SU-DHL-6 (cell line): Measurements from ENCODE around the gene KIF11.

Experiments
- H2AFZ ChIP-seq: fragments of 200-600 bp; sonication (generic); 2 replicates; pipeline ENCODE4 v1.6.1; 2014; ENCODE audit warnings: low read depth, mild to moderate bottlenecking, moderate library complexity, mixed read lengths, antibody characterized with exemption, low read length; ENCODE audit not compliant: severe bottlenecking
- H3F3A ChIP-seq: fragments of 200-600 bp; shearing (Covaris generic); 2 replicates; pipeline ENCODE4 v1.6.0; 2016; ENCODE audit warnings: antibody characterized with exemption, mild to moderate bottlenecking; ENCODE audit not compliant: insufficient read depth
- H3K27ac ChIP-seq: fragments of 200-600 bp; sonication (generic); 2 replicates; pipeline ENCODE4 v1.5.1; 2016; ENCODE audit warnings: low read depth, mild to moderate bottlenecking, low read length, moderate library complexity, mixed read lengths
- H3K27me3 ChIP-seq: fragments of 200-600 bp; sonication (generic), shearing (Covaris generic); 2 replicates; pipeline ENCODE4 v1.6.0; 2014; ENCODE audit warnings: mild to moderate bottlenecking, low read length
- H3K36me3 ChIP-seq: fragments of 200-600 bp; sonication (generic); 2 replicates; pipeline ENCODE4 v1.6.1; 2014; ENCODE audit warnings: mild to moderate bottlenecking, low read length, mixed read lengths
- H3K4me2 ChIP-seq: fragments of 300-600, 200-600 bp; shearing (Covaris generic), sonication (generic); 2 replicates; pipeline ENCODE4 v1.6.0; 2014; ENCODE audit warnings: low read length, low read depth, mild to moderate bottlenecking; ENCODE audit not compliant: poor library complexity, severe bottlenecking
- H3K4me3 ChIP-seq: fragments of 200-600 bp; sonication (generic); 2 replicates; pipeline ENCODE4 v1.5.1; 2014; ENCODE audit warnings: antibody characterized with exemption, low read length, mild to moderate bottlenecking, mixed read lengths; ENCODE audit not compliant: insufficient read depth, poor library complexity, severe bottlenecking
- H3K79me2 ChIP-seq: fragments of 200-600 bp; sonication (generic); 2 replicates; pipeline ENCODE4 v1.6.1; 2014; ENCODE audit warnings: mild to moderate bottlenecking, low read length, moderate library complexity; ENCODE audit not compliant: insufficient read depth
- H3K9ac ChIP-seq: fragments of 200-600 bp; sonication (generic); 2 replicates; pipeline ENCODE4 v1.7.0; 2014; ENCODE audit warnings: mild to moderate bottlenecking, low read length
- H3K9me2 ChIP-seq: fragments of 200-600 bp; sonication (generic); replicated peaks from 2 replicates; pipeline ENCODE4 v1.6.1; 2014; ENCODE audit warnings: low read length; ENCODE audit not compliant: insufficient read depth
- H3K9me3 ChIP-seq: fragments of 200-600 bp; sonication (generic); 2 replicates; pipeline ENCODE4 v1.6.1; 2014; ENCODE audit warnings: low read length, mixed read lengths; ENCODE audit not compliant: insufficient read depth
- H4K20me1 ChIP-seq: fragments of 200-600 bp; sonication (generic); 2 replicates; pipeline ENCODE4 v1.6.1; 2014; ENCODE audit warnings: low read depth, mild to moderate bottlenecking, antibody characterized with exemption, low read length, moderate library complexity, mixed read lengths
- EZH2phosphoT487 ChIP-seq: fragments of 200-600 bp; sonication (generic), shearing (Covaris generic); conservative IDR thresholded peaks from 2 replicates; pipeline ENCODE4 v1.6.1; 2018; ENCODE audit warnings: mild to moderate bottlenecking, antibody characterized with exemption, low read length, moderate library complexity, mixed read lengths
- TF ChIP-seq, protein P1 (sequence below): fragments of 200-600 bp; sonication (generic); IDR thresholded peaks from one replicate; pipeline ENCODE4 v1.5.1; 2017; ENCODE audit warnings: antibody characterized with exemption, mild to moderate bottlenecking, low read length, moderate library complexity; ENCODE audit not compliant: insufficient read depth, poor library complexity, severe bottlenecking

Gene KIF11

DNA sequence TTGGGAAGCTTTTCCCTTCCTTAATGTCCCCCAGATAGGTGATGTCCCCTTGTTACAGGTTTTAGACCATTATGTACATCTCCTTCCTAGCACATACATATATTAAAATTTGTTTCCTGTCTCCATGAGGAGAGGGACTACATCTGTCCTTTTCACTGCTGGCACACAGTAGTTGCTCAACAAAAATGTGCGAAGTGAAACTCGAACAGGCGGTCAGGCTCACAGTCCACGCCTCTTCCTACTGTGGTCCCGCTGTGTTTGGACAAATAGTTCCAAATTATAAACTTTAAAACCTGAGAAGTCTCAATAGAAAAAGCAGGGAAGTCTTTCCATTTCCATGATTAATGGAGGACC is 95.6 kb downstream of the KIF11 start:
- H4K20me1 ChIP-seq: no peaks in the 10 kb centered on the region
- peaks cover 9% of the 10 kb centered on the region for H3K36me3 ChIP-seq
- no peak overlapping the region for H2AFZ ChIP-seq
- peak overlapping the region; percentile 40; the same call in 1 of the 2 replicates for H3K9ac ChIP-seq
- H3K9me3 ChIP-seq: no peaks in the 10 kb centered on the region
- no peaks in the 10 kb centered on the region for H3K27me3 ChIP-seq
- H3K9me2 ChIP-seq: no peaks in the 10 kb centered on the region
- no peaks in the 10 kb centered on the region for H3K79me2 ChIP-seq
- H3K27ac ChIP-seq: no peak overlapping the region
- no peak overlapping the region for H3K4me3 ChIP-seq
- peak overlapping the region; percentile 72 for H3K4me2 ChIP-seq
- TF ChIP-seq, protein P1, sequence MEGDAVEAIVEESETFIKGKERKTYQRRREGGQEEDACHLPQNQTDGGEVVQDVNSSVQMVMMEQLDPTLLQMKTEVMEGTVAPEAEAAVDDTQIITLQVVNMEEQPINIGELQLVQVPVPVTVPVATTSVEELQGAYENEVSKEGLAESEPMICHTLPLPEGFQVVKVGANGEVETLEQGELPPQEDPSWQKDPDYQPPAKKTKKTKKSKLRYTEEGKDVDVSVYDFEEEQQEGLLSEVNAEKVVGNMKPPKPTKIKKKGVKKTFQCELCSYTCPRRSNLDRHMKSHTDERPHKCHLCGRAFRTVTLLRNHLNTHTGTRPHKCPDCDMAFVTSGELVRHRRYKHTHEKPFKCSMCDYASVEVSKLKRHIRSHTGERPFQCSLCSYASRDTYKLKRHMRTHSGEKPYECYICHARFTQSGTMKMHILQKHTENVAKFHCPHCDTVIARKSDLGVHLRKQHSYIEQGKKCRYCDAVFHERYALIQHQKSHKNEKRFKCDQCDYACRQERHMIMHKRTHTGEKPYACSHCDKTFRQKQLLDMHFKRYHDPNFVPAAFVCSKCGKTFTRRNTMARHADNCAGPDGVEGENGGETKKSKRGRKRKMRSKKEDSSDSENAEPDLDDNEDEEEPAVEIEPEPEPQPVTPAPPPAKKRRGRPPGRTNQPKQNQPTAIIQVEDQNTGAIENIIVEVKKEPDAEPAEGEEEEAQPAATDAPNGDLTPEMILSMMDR: no peak
- no peak for TF ChIP-seq EZH2phosphoT487
- H3F3A ChIP-seq: peaks cover 28% of the 10 kb centered on the region

DNA sequence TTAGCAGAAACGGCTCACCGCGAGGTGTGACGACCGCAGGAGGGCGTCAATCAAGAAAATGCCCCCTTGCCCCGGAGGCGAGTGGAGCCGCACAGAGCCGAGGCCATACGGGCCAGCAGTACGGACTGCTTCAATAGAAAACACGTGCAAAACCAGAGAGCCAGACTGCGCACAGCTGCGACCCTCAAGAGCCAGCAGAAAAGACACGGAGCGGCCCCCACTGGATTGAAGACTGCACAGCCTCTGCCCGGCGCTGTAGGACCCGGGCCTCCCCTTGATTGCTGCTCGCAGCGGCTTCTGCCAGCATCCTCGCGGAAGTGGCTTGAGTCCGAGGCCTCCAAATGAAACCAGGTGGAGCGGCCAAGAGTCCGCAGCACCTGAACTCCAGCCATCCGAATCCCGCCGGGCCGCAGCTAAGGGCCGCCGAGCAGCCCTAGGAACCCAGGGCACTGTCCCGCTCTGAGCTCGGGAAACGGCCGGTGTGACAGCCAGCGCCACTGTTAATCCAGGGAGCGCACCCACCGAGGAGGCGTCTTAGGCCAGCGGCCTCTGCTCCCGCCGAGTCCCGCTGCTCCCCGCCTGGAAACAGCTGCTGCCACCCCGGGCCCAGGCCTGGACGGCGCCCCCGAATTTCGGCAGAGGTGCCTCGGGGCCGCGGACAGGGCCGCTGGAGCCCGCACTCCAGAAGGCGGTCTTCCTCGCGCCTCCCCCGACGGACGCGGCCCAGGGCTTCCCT is 96.2 kb downstream of the KIF11 start:
- no peaks in the 10 kb centered on the region for H3K9me2 ChIP-seq
- no peaks in the 10 kb centered on the region for H3K79me2 ChIP-seq
- H3K4me2 ChIP-seq: peak overlapping the region; percentile 72
- TF ChIP-seq, protein P1: peak; percentile 21
- TF ChIP-seq EZH2phosphoT487: no peak
- H2AFZ ChIP-seq: peak overlapping the region; percentile 76
- H3K9ac ChIP-seq: peak overlapping the region; percentile 40
- no peak overlapping the region; the same call in 1 of the 2 replicates for H3K27ac ChIP-seq
- no peaks in the 10 kb centered on the region for H3K27me3 ChIP-seq
- peak overlapping the region; percentile 47 for H3K4me3 ChIP-seq
- peaks cover 13% of the 10 kb centered on the region for H3K36me3 ChIP-seq
- H4K20me1 ChIP-seq: no peaks in the 10 kb centered on the region
- H3F3A ChIP-seq: peaks cover 33% of the 10 kb centered on the region
- H3K9me3 ChIP-seq: no peaks in the 10 kb centered on the region

DNA sequence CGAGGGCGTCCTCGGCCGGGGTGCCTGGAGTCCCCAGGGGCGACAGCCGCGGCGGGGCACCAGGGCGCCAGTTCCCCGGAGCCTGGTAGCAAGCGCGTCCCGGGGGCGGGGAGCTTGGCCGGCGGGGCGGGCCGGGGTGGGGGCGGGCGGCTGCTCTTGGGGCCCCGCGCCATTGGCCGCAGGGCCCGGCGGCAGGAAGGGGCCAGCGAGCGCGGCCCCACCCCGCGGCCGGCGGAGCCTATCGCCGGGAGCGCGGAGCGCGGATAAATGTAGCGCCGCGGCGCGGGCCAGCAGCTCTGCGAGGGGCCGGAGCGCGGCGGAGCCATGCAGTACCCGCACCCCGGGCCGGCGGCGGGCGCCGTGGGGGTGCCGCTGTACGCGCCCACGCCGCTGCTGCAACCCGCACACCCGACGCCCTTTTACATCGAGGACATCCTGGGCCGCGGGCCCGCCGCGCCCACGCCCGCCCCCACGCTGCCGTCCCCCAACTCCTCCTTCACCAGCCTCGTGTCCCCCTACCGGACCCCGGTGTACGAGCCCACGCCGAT is 96.8 kb downstream of the KIF11 start, which contains the start of gene HHEX:
HHEX (plus strand) TSS at position 293 of the 548 bp plus-strand sequence; CDS start at position 325, 32 bp downstream.
- Histone ChIP-seq H3K4me3 (peak within 1 kb of the TSS; percentile 84), H3K79me2 (no peaks in the 10 kb centered on the region), H3K9ac (peak within 1 kb of the TSS; percentile 75), H3K4me2 (peak within 1 kb of the TSS; percentile 73), H3K9me2 (no peaks in the 10 kb centered on the region), H3K9me3 (no peaks in the 10 kb centered on the region), H4K20me1 (no peaks in the 10 kb centered on the region), H3F3A (peaks cover 40% of the 10 kb centered on the region), H2AFZ (peak within 1 kb of the TSS; percentile 76), H3K27ac (no peak within 1 kb of the TSS; the same call in 1 of the 2 replicates), H3K36me3 (peaks cover 15% of the 10 kb centered on the region), H3K27me3 (no peaks in the 10 kb centered on the region)
- TF ChIP-seq, protein P1: no peak
- TF ChIP-seq EZH2phosphoT487: no peak
